ENCODE results near the gene TBX4.
"Not testable (repeated sequence)": the region's sequence is repeated elsewhere in the genome, so short reads cannot be mapped to it uniquely, and the experiment has no call there.

TBX4 gene

DNA sequence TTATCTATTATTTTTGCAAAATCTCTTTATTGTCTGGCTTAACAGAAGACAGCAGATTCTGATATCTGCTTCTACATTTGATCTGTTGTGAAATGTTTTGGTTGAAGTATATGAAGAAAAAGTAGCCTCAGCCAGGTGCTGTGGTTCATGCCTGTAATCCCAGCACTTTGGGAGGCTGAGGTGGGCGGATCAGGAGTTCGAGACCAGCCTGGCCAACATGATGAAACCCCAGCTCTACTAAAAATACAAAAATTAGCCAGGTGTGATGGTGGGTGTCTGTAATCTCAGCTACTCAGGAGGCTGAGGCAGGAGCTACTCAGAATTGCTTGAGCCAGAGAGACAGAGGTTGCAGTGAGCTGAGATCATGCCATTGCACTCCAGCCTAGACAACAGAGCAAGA lies 75.2 kb downstream of the TBX4 start:
- not testable (repeated sequence) for DNase-seq (ENCODE audit: low spot score)

DNA sequence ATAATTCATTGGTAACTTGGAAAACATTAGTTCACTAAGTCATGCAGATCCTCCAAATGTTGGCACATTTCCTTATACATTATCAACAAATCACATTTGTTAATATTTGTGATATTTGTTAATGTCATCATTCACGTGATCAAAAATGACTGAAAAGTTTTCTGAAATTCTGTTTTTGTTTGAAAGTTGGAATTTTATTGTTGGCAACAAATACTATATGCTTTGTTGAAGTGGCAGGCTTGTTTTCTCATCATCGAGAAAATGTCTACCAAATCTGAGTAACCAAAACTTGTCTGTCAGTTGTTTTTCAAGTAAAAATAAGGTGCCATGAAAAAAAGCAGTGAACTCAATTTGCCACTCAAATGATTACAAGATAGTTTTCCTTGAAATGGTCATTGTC lies 75.9 kb downstream of the TBX4 start:
- no peak for DNase-seq (ENCODE audit: low spot score)

DNA sequence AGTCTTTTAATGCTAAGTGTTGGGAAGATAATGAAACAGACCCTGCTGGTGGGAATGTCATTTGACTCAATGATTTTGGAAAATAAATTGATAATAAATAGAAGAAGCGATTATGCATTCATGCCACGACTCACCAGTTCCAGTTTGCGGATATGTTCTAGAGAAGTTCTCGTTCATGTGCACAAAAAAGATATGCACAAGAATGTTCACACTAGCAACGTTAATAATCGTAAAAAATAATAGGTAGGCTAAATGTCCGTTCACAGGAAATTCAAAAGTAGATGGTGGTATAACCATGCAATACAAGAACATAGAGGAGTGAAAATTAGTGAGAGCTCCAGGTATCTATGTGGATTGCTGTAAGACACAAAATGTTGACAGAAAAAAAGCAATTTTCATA lies 79.0 kb downstream of the TBX4 start:
- DNase-seq (ENCODE audit: low spot score), result no peak

DNA sequence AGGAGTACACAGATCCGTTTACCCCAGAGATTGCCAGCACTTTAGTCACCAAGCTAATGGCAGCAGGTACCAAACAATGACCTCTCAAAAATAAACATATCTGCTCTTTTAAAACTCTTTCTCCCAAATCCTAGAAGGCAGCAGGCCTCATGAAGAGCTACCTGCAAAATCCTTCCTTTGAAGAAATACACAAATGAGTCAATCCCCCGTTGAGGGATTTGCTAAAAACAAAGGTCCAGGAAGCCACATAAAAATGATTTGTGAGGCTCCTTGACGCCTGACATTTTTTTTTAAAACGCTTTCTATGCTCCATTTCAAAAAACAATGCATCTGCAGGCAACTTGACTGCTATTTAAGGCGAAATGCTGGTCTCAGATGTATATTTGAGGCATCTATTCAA lies 80.6 kb downstream of the TBX4 start:
- no peak for DNase-seq (ENCODE audit: low spot score)

DNA sequence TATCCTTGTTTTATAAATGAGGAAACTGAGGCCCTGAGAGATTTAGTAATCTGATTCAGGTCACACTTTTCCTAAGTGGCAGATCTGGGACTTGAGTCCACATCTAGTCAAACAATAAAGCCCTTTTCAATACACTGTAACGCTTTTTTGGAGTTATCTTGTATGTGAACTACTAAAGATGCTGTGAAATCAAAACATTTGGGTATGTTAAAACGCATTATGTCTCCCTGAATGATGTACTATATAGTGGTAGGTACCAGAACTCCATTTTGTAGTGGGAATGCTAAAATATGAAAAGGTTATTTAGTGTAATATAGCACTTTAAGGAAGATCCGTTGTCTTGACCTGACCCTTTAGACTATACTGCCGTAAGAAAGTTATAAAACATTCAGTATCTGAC lies 81.6 kb downstream of the TBX4 start:
- DNase-seq (ENCODE audit: low spot score), result no peak

DNA sequence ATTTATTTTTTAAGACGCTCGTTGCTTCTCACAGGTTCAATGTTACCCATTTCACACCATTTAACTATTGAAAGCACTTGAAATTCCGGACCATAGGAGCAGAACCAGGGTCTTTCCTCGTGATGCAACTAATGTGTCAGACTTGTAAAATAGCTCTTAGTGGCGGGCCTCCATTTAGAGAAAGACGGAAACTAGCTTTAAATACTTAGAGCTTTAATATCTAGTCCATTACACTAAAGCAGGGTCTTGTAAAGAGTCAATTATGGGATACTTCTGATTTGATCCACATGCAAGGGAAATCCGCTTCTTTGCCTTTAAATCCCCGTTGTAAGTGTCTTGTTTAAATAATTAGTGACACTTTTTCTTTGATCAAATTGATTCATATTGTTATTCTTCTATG lies 82.2 kb downstream of the TBX4 start:
- DNase-seq (ENCODE audit: low spot score), result no peak
